ENCODE data around the gene ZFAND6.

GRCh38 chr15:80132382-80132781, 72.9 kb downstream of the ZFAND6 start:
- no peak for TF ChIP-seq EZH2phosphoT487 (IDR thresholded peaks at IDR 0.05; ENCODE audit: borderline replicate concordance, low read length)
- TF ChIP-seq CTCF (IDR thresholded peaks at IDR 0.05; ENCODE audit: low read depth, low read length, poor library complexity, severe bottlenecking), result no peak
